GM19468 (cell line): Measurements from ENCODE around the gene SH2D7.
A peak's percentile ranks its signal among the peaks of the same experiment; 100 is the strongest.

Experiments
- ATAC-seq: cut with Tn5 transposase; IDR thresholded peaks from one replicate; pipeline ENCODE4 v1.9.1; 2021; ENCODE audit warnings: mild to moderate bottlenecking, moderate library complexity, moderate number of reproducible peaks; ENCODE audit not compliant: unreplicated experiment; ENCODE audit errors: extremely low read depth

The SH2D7 gene

DNA sequence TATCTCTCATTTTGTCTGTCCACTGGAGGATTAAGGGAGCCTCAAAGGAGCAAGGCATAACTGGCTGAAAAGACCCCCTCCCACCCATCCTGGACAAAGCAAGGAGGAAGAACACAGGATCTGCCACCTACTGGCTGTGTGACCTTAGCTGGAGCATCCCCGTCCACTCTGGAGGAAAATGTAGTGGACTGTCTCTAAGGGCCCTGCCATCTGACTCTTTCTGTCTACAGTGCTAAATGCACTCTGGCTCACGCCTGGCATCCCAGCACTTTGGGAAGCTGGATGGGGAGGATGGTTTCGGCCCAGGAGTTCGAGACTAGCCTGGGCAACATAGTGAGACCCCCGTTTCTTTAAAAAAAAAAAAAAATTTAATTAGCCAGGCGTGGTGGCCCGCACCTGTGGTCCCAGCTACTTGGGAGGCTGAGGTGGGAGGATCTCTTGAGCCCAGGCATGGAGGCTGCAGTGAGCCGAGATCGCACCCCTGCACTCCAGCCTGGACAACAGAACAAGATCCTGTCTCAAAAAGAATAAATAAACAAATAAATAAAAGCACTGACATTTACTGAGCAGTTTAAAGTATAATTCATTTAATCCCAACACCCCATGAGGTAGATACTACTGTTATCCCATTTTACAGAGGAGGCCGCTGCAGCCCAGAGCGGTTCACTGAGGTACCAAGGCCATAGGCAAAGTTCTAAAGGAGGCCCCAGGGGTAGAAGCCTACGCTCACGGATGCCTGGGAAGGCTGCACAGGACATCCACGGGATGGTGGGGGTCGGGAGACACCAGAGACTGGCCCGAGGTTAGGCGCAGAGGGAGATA is 15.9 kb upstream of the SH2D7 start:
- ATAC-seq = no peak

GRCh38 chr15:78077053-78077870 is 15.1 kb upstream of the SH2D7 start, which contains the start of gene TBC1D2B:
Gene TBC1D2B, minus strand, starts transcription at chr15:78077711. Its CDS starts 59 bp downstream, at chr15:78077652.
- ATAC-seq = peak; percentile 29

DNA sequence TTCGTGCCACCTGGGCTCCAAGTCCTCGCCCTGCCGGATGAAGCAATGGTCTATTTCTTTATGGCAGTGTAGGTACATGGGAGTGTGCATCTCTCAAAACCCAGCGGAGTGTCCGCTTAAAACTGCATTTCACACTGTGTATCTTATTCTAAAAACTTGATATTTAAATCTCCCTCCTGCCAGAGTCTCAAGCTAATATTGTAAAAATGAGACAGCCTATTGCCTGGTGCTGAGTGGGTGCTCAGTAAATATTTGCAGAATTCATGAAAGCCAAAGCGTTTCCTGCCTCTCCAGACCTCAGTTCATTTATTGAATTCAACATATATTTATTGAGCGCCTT is 14.5 kb upstream of the SH2D7 start:
- no peak for ATAC-seq

- ATAC-seq = no peak
These were observed 12.9 kb upstream of the SH2D7 start for GRCh38 chr15:78079298-78080087.

DNA sequence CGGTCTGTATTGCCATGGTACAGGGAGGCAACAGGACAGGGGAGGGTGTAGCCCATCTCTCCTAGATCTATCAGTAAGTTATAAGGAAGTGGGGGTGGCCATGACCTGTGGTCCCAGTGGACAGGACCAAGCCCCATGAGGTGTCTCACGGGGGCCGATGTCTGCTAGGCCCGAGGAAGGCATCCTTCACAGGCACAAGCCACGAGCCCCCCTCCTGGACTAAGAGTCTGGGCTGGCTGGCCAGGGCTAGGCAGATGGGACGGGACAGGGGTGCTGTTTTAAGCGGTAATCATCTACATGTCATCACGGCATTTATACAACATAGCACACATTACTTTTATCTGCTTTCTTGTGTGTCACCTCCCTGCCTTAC is 12.3 kb upstream of the SH2D7 start:
- ATAC-seq = no peak

- ATAC-seq = no peak
These were observed 10.1 kb upstream of the SH2D7 start for GRCh38 chr15:78082106-78082742.

GRCh38 chr15:78082743-78083110 is 9.6 kb upstream of the SH2D7 start:
- ATAC-seq = no peak

GRCh38 chr15:78083186-78083585 is 9.2 kb upstream of the SH2D7 start:
- ATAC-seq = no peak

DNA sequence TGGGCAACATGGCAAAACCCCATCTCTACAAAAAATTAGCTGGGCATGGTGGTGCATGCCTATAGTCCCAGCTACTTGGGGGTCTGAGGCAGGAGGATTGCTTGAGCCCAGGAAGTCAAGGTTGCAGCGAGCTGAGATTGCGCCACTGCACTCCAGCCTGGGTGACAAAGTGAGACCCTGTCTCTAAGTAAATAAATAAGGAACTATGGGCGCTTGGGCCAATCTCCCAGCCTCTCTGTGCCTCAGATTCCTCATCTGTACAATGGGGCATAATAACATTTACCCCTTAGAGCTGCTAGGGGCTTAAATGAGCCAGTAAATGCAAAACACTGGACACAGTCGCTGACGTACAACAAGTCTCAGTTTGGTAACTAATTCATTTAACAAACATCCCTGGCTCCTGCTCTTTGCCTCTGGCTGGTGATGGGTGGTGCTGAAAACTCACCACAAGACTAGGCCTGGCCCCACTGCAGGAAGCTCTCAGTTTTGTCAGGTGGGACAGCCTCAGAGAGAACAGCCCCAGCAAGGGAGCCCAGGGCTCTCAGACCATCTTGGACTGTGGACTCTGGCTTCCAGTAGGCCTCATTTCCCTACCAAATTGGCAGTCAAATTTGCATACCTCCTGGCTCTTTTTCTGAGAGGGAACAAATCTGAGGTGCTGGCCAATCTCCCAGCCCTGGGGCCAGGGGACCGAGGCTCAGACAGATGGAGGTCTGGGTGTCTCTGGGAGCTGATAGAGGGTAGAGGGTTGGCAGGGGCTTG is 8.5 kb upstream of the SH2D7 start:
- ATAC-seq = peak; percentile 19

- no peak for ATAC-seq
These were observed 8.0 kb upstream of the SH2D7 start for GRCh38 chr15:78084449-78084750.

- no peak for ATAC-seq
These were observed 6.4 kb upstream of the SH2D7 start for GRCh38 chr15:78085928-78086327.

DNA sequence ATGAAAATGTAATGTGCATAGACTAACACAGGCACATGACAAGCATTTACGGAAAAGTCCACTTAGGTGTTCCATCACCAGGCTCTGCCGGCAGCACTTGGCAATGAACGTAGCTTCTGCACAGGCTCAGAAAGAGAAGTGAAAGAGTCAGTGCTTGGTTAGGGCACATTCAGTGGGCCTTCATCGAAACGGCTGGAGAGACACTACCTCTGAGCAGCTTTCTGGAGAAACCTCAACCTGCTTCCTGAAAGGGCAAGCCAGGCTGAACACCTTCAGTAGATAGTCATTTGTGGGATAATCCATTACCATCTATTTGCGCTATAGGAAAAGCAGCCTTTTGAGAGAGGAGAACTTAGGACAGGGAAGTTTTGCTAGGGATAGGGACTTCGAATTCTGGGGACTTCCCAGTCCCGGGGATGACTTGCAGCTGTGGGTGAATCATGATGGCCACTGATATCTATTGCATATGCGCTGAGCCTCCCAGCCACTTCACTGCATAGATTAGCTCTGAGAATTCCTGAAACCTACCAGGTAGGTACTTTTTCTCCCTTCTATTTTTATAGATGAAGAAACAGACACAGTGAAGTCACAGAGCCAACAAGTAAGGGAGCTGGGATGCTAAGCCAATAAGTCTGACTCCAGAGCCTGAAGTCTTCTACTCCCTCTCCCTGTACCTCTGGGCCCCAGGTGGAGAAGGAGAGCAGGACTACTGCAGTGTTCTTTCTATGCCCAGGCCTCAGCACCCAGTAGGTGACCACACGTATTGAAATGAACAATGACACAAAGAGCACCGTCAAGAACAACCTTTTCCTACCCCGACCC is 4.2 kb upstream of the SH2D7 start:
- no peak for ATAC-seq

- no peak for ATAC-seq
These were observed 3.6 kb upstream of the SH2D7 start for GRCh38 chr15:78088773-78089080.

GRCh38 chr15:78090422-78091063 is 1.8 kb upstream of the SH2D7 start:
- no peak for ATAC-seq

DNA sequence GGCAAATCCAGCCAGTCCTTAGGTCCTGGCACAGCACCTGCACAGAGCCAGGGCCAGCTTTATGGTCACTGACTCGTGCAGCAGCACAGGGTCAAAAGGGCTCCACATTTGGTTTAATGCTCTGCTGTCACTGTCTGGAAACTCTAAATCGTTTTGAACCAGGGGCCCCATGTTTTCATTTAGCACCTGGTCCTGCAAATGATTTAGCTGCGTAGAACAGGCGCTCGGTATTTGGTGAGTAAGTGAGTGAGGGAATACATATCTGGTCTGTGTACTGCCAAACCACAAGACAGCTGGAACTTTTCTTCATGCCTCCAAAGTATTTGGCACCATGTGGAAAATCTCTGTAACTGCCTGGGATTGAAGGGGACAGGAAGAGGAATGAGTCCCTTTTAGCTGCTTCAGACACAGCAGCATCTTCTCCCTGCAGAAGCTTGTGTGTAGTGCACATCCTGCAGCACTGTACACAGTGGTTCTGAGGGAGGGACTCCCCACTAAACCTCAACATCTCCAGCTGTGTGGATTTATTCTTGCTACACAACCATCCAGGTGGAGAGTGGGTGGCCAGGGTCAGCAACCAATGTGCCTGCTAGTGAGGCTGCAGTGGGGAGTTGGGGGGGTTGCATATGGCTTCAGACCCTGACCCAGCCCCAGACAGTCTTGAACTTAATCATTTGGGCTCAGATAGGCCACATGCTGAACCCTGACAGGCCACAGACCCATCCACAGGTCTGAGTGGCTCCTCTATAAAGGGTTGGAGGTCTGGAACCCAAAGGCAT is 1.1 kb downstream of the SH2D7 start:
- ATAC-seq = no peak

GRCh38 chr15:78097667-78098066 is 5.3 kb downstream of the SH2D7 start:
- ATAC-seq = no peak

DNA sequence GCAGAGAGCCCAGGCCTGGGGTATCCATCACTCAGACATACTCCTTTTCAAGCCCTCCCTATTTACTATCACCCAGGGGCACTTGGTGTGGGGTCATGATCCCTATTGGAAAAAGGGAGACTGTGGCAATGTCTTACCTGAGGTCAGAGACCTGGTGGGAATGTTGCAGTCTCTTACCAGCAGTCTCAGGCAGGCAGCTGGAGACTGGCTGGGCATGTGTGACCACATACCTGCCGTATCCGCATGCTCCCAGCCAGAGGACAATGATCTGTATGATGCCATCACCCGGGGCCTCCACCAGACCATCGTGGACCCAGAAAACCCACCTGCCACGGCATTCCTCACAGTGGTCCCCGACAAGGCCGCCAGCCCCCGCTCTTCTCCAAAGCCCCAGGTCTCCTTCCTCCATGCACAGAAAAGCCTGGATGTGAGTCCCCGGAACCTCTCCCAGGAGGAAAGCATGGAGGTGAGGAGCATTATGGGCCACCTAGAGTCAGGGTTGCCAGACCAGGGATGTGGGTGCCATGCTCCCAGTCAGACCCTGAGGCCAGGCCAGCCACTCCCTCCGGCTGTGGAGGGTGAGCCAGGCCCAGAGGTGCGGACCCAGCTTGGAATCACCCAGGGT is 5.9 kb downstream of the SH2D7 start:
- no peak for ATAC-seq

DNA sequence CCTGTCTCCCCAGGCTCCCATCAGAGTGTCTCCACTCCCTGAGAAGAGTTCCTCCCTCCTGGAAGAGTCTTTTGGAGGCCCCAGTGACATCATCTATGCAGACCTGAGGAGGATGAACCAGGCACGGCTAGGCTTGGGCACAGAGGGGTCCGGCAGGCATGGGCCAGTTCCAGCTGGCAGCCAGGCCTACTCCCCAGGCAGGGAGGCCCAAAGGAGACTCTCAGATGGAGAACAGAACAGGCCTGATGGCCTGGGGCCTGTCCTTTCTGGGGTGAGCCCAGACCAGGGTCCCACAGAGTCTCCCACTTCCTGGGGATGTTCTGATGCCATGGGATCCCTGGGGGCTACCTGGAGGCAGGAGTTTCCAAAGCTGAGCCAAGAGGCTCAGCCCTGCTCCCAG is 8.5 kb downstream of the SH2D7 start:
- ATAC-seq = no peak
